Activated naive CD8-positive, alpha-beta T cell treated with anti-CD3 and anti-CD28 coated beads, Interleukin-2, amount 50 U/mL, for 24 hours (primary cell): Measurements from ENCODE around the gene ID3.

Experiments used
- ATAC-seq: fragments of 150-1000 bp; cut with Tn5 transposase; one replicate; pipeline ENCODE4 v1.10.0; 2021
- DNase-seq: peaks from one replicate; pipeline ENCODE4 v3.0.0; 2021
- H3K27ac Mint-ChIP-seq: one replicate; pipeline ENCODE4 v1.8.0; 2021; ENCODE audit warnings: mild to moderate bottlenecking, mixed read lengths
- H3K27me3 Mint-ChIP-seq: one replicate; pipeline ENCODE4 v1.8.0; 2021; ENCODE audit warnings: mixed read lengths
- H3K36me3 Mint-ChIP-seq: one replicate; pipeline ENCODE4 v1.8.0; 2021; ENCODE audit warnings: low read depth, mixed read lengths
- H3K4me1 Mint-ChIP-seq: one replicate; pipeline ENCODE4 v1.8.0; 2021; ENCODE audit warnings: mixed read lengths
- H3K4me3 Mint-ChIP-seq: one replicate; pipeline ENCODE4 v1.8.0; 2021; ENCODE audit warnings: mild to moderate bottlenecking, moderate library complexity, mixed read lengths
- H3K9me3 Mint-ChIP-seq: one replicate; pipeline ENCODE4 v1.8.0; 2021; ENCODE audit warnings: mixed read lengths

Gene ID3

DNA sequence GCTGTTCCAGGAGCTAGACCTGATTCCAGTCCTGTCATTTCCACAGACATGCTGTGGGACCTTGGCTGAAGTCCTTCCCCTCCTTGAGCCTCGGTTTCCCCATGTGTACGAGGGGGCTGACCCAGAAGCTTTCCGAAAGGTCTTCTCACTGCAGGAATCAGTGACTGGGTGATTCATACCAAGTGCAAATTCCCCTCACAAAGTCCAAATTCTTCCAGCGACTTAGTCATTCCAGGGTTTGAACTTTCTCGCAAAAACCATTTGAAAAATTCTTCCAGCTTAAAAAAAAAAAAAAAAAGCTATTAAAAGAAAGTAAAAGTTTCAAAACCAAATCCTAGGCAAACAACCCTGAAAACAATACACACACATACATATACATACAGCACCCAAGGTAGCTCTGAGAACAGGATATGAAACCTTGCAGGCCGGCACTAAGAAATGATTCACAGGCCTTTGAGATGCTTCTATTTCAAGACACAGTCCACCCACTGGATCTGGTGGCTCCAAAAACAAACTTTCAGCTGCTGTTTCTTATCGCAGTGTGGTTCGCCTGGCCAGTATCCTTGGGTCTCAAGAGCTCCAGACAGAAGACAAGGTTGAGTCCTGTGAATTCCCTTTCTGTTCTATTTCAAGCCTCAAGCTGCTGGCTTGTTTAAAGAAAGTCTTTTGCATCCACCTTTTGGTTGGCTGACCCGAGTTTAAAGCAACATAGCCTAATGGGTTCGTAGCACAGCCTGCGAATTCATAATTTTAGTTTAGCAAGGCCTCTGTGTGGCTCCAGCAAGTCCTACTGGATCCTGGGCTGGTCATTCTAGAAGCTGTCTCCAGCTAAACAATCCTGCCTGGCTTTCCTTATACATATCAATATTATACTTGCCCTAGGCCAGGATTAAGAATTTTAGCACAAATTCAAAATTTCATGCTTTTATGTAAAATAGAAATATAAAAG is 18.0 kb upstream of the ID3 start:
- no peaks in the 10 kb centered on the region for H3K27me3 Mint-ChIP-seq
- DNase-seq = peak; percentile 55

DNA sequence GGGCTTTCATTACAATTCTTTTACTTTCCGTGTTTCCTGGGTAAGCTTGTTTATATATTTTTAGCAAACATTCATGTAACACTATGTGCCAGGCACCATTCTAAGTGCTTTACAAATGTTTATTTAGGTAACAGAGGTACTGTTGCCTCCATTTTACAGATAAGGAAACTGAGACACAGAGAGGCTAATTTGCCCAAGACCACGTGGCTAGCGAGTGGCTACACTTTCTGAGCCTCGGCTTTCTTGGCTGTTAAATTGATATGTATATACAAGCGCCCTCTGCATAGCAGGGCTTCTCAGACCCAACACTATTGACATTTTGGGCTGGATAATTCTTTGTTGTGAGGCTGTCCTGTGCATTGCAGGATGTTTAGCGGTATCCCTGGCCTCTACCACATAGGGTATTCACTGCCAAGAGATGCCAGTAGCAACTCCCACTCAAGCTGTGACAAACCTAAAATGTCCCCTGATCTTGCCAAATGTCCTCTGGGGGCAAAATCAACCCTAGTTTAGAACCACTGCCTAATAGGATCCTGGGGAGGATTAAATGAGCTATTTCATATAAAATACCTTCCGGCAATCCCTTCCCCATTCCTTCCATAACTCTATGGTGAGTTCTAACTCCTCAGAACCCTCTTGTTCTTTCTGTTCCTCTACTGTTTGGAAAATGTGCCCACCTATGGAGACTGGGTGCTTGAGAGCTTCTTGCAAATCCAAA is 17.2 kb upstream of the ID3 start:
- Mint-ChIP-seq H3K36me3 (no peaks in the 10 kb centered on the region), H3K4me3 (peak overlapping the region; percentile 72), H3K27me3 (no peaks in the 10 kb centered on the region), H3K4me1 (peaks cover 68% of the 10 kb centered on the region), H3K27ac (peak overlapping the region; percentile 83), H3K9me3 (no peaks in the 10 kb centered on the region)
- DNase-seq (no peak), ATAC-seq (peak; percentile 35)

More for the DNA sequence above, 18.0 kb upstream of the ID3 start:
- H3K36me3 Mint-ChIP-seq = no peaks in the 10 kb centered on the region
- H3K9me3 Mint-ChIP-seq = no peaks in the 10 kb centered on the region
- peak; percentile 97 for ATAC-seq
- H3K4me1 Mint-ChIP-seq = peaks cover 68% of the 10 kb centered on the region
- H3K4me3 Mint-ChIP-seq = peak overlapping the region; percentile 72
- H3K27ac Mint-ChIP-seq = peak overlapping the region; percentile 83

DNA sequence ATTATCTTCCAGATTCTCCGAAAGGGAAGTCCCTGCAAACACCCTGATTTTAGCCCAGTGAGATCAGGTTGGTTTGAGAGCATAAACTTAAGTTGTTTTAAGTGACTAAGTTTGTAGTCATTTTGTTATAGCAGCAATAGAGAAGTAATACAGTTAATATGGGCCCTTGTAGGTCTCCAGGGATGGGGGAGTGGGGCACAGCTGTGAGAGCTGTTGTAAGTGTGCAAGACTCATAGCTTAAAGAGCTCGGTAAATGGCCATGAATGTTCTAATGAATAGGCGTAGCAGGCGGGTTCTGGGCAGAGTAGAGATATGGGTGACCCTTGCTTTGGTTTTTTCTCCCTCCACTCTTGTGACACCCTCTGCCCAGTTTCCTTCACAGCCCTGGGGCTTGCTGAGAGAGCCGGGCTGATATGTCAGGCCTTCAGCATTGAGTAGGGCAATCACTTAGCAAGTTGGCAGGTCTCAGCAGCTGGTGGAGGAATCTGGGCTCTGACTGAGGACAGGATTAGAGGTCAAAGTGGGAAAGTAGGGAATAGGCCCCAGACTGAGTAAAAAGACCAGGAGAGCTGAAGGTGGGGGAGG is 16.0 kb upstream of the ID3 start:
- no peak for ATAC-seq
- H3K4me1 Mint-ChIP-seq = peaks cover 59% of the 10 kb centered on the region
- H3K36me3 Mint-ChIP-seq = no peaks in the 10 kb centered on the region
- no peaks in the 10 kb centered on the region for H3K9me3 Mint-ChIP-seq
- H3K27ac Mint-ChIP-seq = peak overlapping the region; percentile 53
- no peak for DNase-seq
- H3K27me3 Mint-ChIP-seq = no peaks in the 10 kb centered on the region
- H3K4me3 Mint-ChIP-seq = no peak overlapping the region

DNA sequence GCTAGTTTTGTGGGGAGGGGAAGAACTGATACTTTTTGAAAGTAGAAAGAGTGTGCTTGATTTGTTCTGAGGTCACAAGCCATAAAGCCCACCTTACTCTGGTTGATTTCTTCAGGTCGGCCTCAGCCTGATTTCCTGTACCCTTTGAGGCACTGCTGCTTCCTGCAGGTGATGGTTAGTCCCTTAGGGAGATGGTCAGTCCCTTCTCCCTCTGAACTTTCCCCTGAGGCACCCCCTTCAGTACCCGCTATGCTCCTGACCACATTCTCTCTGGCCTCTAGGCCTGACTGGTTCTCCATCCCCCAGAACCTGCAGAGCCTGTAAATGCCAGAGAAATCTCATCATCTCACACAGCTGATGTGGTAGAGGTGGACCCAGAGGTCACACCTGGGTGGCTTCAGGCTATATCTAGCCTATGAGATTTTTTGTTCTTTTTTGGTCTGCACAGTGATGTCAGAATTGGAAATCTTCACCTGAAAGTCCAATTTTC is 15.0 kb upstream of the ID3 start:
- Mint-ChIP-seq H3K27me3 (no peaks in the 10 kb centered on the region), H3K4me1 (peaks cover 56% of the 10 kb centered on the region), H3K36me3 (no peaks in the 10 kb centered on the region), H3K9me3 (no peaks in the 10 kb centered on the region), H3K27ac (peak overlapping the region; percentile 36), H3K4me3 (no peak overlapping the region)
- no peak for ATAC-seq
- no peak for DNase-seq

DNA sequence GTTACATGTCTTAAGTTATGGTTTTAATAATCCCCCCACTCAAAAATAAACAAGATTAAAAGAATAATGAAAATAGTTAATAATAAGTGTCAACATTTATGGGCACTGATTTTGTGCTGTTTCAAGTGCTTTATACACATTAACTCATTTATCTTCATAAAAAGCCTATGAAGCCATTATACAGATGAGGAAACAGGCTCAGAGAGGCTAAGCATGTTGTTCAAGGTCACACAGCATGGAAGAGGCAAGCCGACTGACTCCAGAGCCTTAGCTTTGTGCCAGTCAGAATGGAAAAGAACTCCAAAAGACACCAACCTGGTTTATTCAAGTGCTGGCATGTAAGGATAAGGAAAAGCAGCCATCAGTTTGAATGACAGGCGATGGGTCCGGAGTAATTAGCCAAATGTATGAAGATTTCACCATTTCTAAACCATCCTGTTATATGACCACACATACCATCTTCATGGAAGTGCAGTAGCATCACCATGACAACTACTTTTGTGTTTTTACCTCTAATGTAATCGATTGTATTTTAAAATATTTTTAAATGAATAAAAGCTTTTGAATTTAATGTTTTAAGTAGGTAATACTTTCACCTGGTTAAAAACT is 14.4 kb upstream of the ID3 start:
- no peaks in the 10 kb centered on the region for H3K9me3 Mint-ChIP-seq
- H3K4me3 Mint-ChIP-seq = no peak overlapping the region
- DNase-seq (no peak), ATAC-seq (no peak)
- no peaks in the 10 kb centered on the region for H3K36me3 Mint-ChIP-seq
- peaks cover 4% of the 10 kb centered on the region for H3K27me3 Mint-ChIP-seq
- no peak overlapping the region for H3K27ac Mint-ChIP-seq
- peaks cover 51% of the 10 kb centered on the region for H3K4me1 Mint-ChIP-seq

DNA sequence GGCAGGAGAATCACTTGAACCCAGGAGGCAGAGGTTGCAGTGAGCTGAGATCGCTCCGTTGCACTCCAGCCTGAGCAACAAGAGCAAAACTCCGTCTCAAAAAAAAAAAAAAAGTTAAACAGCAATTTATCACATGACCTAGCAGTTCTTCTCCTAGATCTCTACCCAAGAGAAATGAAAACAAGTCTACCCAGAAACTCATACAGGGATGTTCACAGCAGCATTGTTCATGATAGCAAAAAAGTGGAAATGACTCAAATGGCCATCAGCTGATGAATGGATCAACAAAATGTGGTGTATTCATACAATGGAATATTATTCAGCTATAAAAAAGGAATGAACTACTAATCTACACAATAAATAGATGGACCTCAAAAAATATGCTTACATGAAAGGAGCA is 12.2 kb upstream of the ID3 start:
- no peak overlapping the region for H3K4me3 Mint-ChIP-seq

DNA sequence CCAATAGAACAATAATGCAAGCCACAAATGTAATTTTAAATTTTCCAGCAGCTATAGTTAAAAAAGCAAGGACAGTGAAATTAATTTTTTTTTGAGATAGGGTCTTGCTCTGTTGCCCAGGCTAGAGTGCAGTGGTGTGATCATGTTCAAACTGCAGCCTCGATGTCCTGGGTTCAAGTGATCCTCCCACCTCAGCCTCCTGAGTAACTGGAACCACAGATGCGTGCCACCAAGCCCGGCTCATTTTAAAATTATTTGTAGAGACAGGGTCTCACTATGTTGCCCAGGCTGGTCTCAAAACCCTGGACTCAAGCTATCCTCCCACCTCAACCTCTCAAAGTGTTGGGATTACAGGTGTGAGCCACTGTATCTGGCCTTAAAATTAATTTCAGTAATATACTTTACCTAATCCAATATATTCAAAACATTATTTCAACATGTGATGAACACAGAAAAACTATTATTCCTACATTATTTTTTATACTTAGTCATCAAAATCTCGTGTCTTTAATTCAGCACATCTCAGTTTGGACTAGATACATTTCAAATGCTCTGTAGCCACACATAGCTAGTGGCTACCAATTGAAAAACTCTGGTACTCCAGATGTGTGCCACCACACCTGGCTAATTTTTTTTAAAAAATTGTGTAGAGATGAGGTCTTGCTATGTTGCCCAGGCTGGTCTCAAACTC is 10.8 kb upstream of the ID3 start:
- Mint-ChIP-seq H3K4me3 (no peak overlapping the region), H3K27me3 (peaks cover 16% of the 10 kb centered on the region)

More for the DNA sequence above, 12.2 kb upstream of the ID3 start:
- Mint-ChIP-seq H3K27me3 (peaks cover 11% of the 10 kb centered on the region), H3K4me1 (peaks cover 36% of the 10 kb centered on the region), H3K27ac (no peak overlapping the region), H3K36me3 (no peaks in the 10 kb centered on the region), H3K9me3 (no peaks in the 10 kb centered on the region)
- DNase-seq = no peak
- ATAC-seq = no peak

DNA sequence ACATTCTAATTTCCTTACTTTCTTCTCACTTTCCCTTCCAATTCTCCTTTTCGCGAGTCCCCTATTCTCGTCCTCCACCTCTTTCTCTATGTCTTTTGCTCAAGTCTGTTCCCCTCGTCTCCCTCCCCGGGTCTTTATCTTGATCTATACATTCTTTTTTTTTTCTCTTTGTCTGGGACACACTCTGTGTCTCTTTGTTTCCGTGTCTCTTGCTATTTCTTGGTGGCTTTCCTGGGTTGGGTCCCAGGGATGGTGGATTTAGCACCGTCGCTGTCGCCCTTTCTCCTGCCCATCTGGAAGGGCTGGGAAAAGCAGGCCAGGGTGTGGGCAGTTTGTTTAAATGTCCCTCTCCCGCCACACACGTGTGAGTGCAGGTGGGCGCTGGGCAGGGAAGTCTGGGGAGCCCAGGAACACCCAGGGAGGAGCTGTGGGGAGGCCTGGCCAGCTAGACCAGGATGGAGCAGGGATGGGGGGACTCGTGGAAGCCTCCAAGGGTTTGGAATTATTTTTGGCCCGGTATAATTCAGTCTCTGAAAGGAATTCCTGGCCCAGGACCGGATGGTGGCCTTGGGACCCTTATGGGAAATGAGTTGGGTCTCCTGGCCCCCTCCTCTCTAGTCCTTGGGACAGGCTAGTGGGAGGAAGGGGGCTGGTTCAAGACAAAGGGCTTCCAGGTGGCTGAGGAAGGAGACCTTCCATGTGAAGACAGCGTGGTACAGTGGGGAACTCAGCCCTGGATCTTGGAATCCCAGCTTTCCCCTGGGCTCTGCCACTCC is 9.5 kb upstream of the ID3 start:
- no peaks in the 10 kb centered on the region for H3K9me3 Mint-ChIP-seq
- peak overlapping the region; percentile 95 for H3K27ac Mint-ChIP-seq
- no peaks in the 10 kb centered on the region for H3K36me3 Mint-ChIP-seq
- ATAC-seq (no peak), DNase-seq (no peak)
- H3K27me3 Mint-ChIP-seq = peaks cover 16% of the 10 kb centered on the region
- H3K4me1 Mint-ChIP-seq = peaks cover 16% of the 10 kb centered on the region
- peak overlapping the region; percentile 87 for H3K4me3 Mint-ChIP-seq

More for the DNA sequence above, 10.8 kb upstream of the ID3 start:
- H3K27ac Mint-ChIP-seq = no peak overlapping the region
- no peaks in the 10 kb centered on the region for H3K36me3 Mint-ChIP-seq
- no peak for ATAC-seq
- DNase-seq = no peak
- peaks cover 27% of the 10 kb centered on the region for H3K4me1 Mint-ChIP-seq
- H3K9me3 Mint-ChIP-seq = no peaks in the 10 kb centered on the region

DNA sequence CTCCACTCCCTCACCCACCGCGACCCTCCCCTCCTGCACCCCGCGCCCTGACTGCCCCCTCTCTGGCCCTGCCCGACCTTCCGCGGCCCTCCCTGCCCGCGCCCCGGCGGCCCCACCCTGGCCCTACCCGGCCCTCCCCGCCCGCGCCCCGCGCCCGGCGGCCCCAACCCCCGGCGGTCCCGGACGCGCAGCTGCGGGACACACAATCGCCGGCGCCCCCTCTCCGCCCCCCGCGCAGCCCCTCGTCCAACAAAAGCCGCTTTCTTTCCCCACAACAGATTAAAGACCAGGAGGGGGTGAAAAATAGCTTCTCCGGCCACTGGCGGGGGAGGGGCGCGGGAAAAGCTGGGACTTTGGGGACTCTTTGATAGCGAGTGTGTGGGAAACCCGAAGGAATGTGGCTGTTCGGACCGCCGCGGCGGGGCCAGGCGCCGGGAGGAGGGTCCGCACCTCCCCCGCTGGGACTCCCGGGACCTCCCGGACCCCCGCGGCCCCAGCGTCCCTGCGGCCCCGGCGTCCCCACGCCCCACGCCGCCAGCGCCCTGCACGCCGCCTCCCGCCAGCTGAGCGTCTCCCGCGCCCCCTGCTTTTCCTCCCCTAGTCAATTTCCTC is 8.8 kb upstream of the ID3 start:
- DNase-seq (no peak), ATAC-seq (peak; percentile 24)
- no peaks in the 10 kb centered on the region for H3K36me3 Mint-ChIP-seq
- H3K4me1 Mint-ChIP-seq = peaks cover 18% of the 10 kb centered on the region
- H3K27ac Mint-ChIP-seq = peak overlapping the region; percentile 95
- H3K27me3 Mint-ChIP-seq = peaks cover 18% of the 10 kb centered on the region
- H3K4me3 Mint-ChIP-seq = peak overlapping the region; percentile 87
- H3K9me3 Mint-ChIP-seq = no peaks in the 10 kb centered on the region

DNA sequence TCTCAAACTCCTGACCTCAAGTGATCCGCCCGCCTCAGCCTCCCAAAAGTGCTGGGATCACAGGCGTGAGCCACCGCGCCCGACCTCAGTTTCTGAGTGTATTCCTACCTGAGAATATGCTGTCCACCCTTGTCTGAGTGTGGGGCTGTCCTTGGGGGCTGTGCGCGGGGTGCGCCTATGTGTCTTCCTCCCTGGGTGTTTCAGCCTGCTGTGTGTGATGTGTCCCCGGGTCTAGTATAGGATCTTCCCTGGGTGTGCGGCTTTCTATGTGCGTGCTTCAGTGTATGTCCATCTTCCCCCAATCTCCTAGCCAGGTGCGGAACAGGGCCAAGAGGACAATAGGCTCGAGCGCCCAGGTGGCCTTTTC is 8.3 kb upstream of the ID3 start:
- peak; percentile 20 for ATAC-seq
- no peaks in the 10 kb centered on the region for H3K36me3 Mint-ChIP-seq
- DNase-seq = no peak
- peaks cover 18% of the 10 kb centered on the region for H3K27me3 Mint-ChIP-seq
- peak overlapping the region; percentile 60 for H3K4me3 Mint-ChIP-seq
- peaks cover 22% of the 10 kb centered on the region for H3K4me1 Mint-ChIP-seq
- H3K9me3 Mint-ChIP-seq = no peaks in the 10 kb centered on the region
- H3K27ac Mint-ChIP-seq = peak overlapping the region; percentile 54

DNA sequence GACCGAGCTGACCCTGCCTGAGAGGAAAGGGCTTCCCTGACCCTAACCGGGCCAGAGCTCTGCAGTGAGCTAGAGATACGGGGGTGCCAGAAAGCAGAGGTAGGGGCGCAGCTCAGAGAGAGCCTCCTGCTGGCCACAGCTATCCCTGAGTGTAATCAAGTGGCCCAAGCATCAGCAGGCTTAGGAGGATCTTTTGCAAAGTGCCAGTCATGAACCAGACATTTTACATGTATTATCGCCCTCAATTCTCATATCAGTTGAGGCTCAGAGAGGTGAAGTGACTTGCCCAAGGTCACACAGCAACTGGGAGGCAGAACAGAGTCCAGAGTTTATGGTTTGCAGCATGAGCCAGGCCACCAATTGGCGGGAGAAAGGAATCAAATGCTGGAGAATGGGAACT is 7.0 kb upstream of the ID3 start:
- ATAC-seq (no peak), DNase-seq (no peak)
- Mint-ChIP-seq H3K36me3 (no peaks in the 10 kb centered on the region), H3K9me3 (no peaks in the 10 kb centered on the region), H3K27me3 (peaks cover 21% of the 10 kb centered on the region), H3K4me1 (peaks cover 33% of the 10 kb centered on the region), H3K4me3 (peak overlapping the region; percentile 25), H3K27ac (peak overlapping the region; percentile 45)

DNA sequence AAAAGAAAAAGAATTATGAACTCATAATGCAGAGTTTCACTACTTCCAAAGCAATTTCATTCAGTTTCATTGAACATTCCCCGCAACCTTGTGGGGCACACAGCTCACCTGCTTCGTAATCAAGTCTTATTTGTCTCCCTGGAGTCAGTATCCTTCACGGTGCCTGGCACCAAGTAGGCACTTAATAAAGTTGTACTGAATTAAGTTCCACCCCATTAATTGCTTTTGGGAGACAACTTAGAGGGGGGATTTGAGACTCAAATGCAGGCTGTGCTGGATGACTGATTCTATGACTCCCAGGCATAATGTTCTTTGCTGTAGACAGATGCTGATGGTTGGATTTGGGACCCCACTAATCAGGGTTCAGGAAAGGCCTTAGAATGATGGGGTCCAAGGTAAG is 6.5 kb upstream of the ID3 start:
- no peaks in the 10 kb centered on the region for H3K9me3 Mint-ChIP-seq
- DNase-seq (no peak), ATAC-seq (no peak)
- peak overlapping the region; percentile 45 for H3K27ac Mint-ChIP-seq
- H3K27me3 Mint-ChIP-seq = peaks cover 22% of the 10 kb centered on the region
- H3K4me3 Mint-ChIP-seq = no peak overlapping the region
- H3K4me1 Mint-ChIP-seq = peaks cover 37% of the 10 kb centered on the region
- H3K36me3 Mint-ChIP-seq = no peaks in the 10 kb centered on the region

DNA sequence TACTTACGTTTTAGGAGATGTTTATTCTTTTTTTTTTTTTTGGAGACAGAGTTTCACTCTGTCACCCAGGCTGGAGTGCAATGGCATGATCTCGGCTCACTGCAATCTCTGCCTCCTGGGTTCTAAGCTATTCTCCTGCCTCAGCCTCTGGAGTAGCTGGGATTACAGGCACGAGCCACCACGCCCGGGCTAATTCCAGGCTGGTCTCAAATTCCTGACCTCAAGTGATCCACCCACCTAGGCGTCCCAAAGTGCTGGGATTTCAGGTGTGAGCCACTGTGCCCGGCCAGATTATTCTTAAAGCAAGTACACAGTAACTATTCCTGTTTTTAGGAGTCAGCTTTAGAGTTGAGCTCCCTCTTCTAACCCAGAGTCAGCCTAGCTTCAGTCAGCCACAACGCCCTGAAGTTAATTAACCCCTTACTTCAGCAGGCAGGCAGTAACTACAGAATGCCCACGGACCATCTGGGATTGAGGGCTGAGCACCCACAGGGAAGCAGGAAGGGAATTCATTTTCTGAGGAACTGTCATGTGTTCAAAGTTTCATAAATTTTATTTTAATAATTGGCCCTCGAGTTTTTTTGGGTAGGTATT is 5.3 kb upstream of the ID3 start:
- Mint-ChIP-seq H3K27ac (no peak overlapping the region), H3K9me3 (no peaks in the 10 kb centered on the region), H3K27me3 (peaks cover 22% of the 10 kb centered on the region), H3K4me1 (peaks cover 48% of the 10 kb centered on the region), H3K36me3 (no peaks in the 10 kb centered on the region), H3K4me3 (no peak overlapping the region)
- DNase-seq (no peak), ATAC-seq (no peak)
